WTC11 (cell line): ENCODE measurements around the gene HBE1. TPM values are rescaled to one million over a fixed set of nuclear protein-coding genes. Genes with fewer than 3 reads are reported as not detected.

ENCODE experiments used
- ATAC-seq: fragments of 200-7000 bp; cut with Tn5 transposase; 2 replicates; pipeline ENCODE4 v1.10.0; 2021; ENCODE audit warnings: mild to moderate bottlenecking, moderate library complexity
- CTCF ChIA-PET: fragments of 300-600 bp; sonication (Branson Sonifier 250); formaldehyde crosslinking; loops from one replicate; lab custom pipeline; 2021; ENCODE audit warnings: antibody characterized with exemption; lab: Charles Lee
- POLR2A ChIA-PET: fragments of 350-600 bp; sonication (Branson Sonifier 250); formaldehyde crosslinking; loops from one replicate; lab custom pipeline; 2021; ENCODE audit warnings: antibody characterized with exemption; lab: Charles Lee
- DNase-seq: peaks from one replicate; pipeline ENCODE4 v3.0.0; 2021; ENCODE audit warnings: low spot score
- H3K27ac Mint-ChIP-seq: 2 replicates; pipeline ENCODE4 v1.8.0; 2021; ENCODE audit warnings: mixed read lengths
- H3K27me3 Mint-ChIP-seq: 2 replicates; pipeline ENCODE4 v1.8.0; 2021; ENCODE audit warnings: low read depth, mild to moderate bottlenecking, moderate library complexity, mixed read lengths
- H3K36me3 Mint-ChIP-seq: 2 replicates; pipeline ENCODE4 v1.8.0; 2021; ENCODE audit warnings: mixed read lengths
- H3K4me1 Mint-ChIP-seq: 2 replicates; pipeline ENCODE4 v1.8.0; 2022; ENCODE audit warnings: mixed read lengths
- H3K4me3 Mint-ChIP-seq: 2 replicates; pipeline ENCODE4 v1.8.0; 2021; ENCODE audit warnings: mild to moderate bottlenecking, moderate library complexity, mixed read lengths
- H3K9me3 Mint-ChIP-seq: 2 replicates; pipeline ENCODE4 v1.8.0; 2021; ENCODE audit warnings: mixed read lengths
- ARID4B ChIP-seq: sonication (generic); formaldehyde crosslinking; IDR thresholded peaks from 2 replicates; pipeline ENCODE4 v1.8.0; 2023; ENCODE audit warnings: missing genetic modification reagents, mild to moderate bottlenecking, borderline replicate concordance
- ATF3 ChIP-seq: sonication (generic); formaldehyde crosslinking; conservative IDR thresholded peaks from 2 replicates; pipeline ENCODE4 v1.8.1; 2022; ENCODE audit warnings: mild to moderate bottlenecking, missing genetic modification reagents
- ATF6 ChIP-seq: sonication (generic); formaldehyde crosslinking; IDR thresholded peaks from 2 replicates; pipeline ENCODE4 v1.8.1; 2023; ENCODE audit warnings: mild to moderate bottlenecking, missing genetic modification reagents
- E2F1 ChIP-seq: sonication (generic); formaldehyde crosslinking; IDR thresholded peaks from 2 replicates; pipeline ENCODE4 v1.8.0; 2022; ENCODE audit warnings: mild to moderate bottlenecking, missing genetic modification reagents
- E2F5 ChIP-seq: sonication (generic); formaldehyde crosslinking; IDR thresholded peaks from 2 replicates; pipeline ENCODE4 v1.8.1; 2022; ENCODE audit warnings: mild to moderate bottlenecking, moderate library complexity, missing genetic modification reagents
- ESRRA ChIP-seq: sonication (generic); formaldehyde crosslinking; IDR thresholded peaks from 2 replicates; pipeline ENCODE4 v1.8.1; 2022; ENCODE audit warnings: mild to moderate bottlenecking, missing genetic modification reagents, borderline replicate concordance
- FOXP1 ChIP-seq: sonication (generic); formaldehyde crosslinking; IDR thresholded peaks from 2 replicates; pipeline ENCODE4 v1.8.0; 2022; ENCODE audit warnings: missing genetic modification reagents, mild to moderate bottlenecking, moderate library complexity, borderline replicate concordance
- GTF2I ChIP-seq: fragments of 250-450 bp; sonication (Bioruptor Pico); conservative IDR thresholded peaks from 2 replicates; pipeline ENCODE4 v1.4.0; 2021; ENCODE audit warnings: mild to moderate bottlenecking
- HMGA2 ChIP-seq: fragments of 250-450 bp; sonication (Bioruptor Pico); IDR thresholded peaks from 2 replicates; pipeline ENCODE4 v1.4.0; 2021; ENCODE audit warnings: mild to moderate bottlenecking, moderate library complexity
- HMGXB4 ChIP-seq: sonication (generic); formaldehyde crosslinking; IDR thresholded peaks from 2 replicates; pipeline ENCODE4 v1.8.1; 2023; ENCODE audit warnings: mild to moderate bottlenecking, moderate library complexity, missing genetic modification reagents
- JAZF1 ChIP-seq: fragments of 250-450 bp; sonication (Bioruptor Pico); IDR thresholded peaks from 2 replicates; pipeline ENCODE4 v1.9.0; 2021; ENCODE audit warnings: moderate library complexity, mild to moderate bottlenecking, inconsistent platforms
- JUN ChIP-seq: sonication (generic); formaldehyde crosslinking; IDR thresholded peaks from 2 replicates; pipeline ENCODE4 v1.8.0; 2023; ENCODE audit warnings: mild to moderate bottlenecking, missing genetic modification reagents
- NFE2L1 ChIP-seq: sonication (generic); formaldehyde crosslinking; IDR thresholded peaks from 2 replicates; pipeline ENCODE4 v1.8.1; 2023; ENCODE audit warnings: missing genetic modification reagents
- NR2C2 ChIP-seq: sonication (generic); formaldehyde crosslinking; IDR thresholded peaks from 2 replicates; pipeline ENCODE4 v1.8.0; 2022; ENCODE audit warnings: mild to moderate bottlenecking, missing genetic modification reagents
- SMAD4 ChIP-seq: sonication (generic); formaldehyde crosslinking; IDR thresholded peaks from 2 replicates; pipeline ENCODE4 v1.8.0; 2022; ENCODE audit warnings: mild to moderate bottlenecking, missing genetic modification reagents
- SOX15 ChIP-seq: fragments of 250-450 bp; sonication (Bioruptor Pico); IDR thresholded peaks from 2 replicates; pipeline ENCODE4 v1.9.0; 2021; ENCODE audit warnings: mild to moderate bottlenecking
- TCF7 ChIP-seq: sonication (generic); formaldehyde crosslinking; IDR thresholded peaks from 2 replicates; pipeline ENCODE4 v1.8.0; 2022; ENCODE audit warnings: mild to moderate bottlenecking, low read depth, missing genetic modification reagents, moderate library complexity
- ZBTB21 ChIP-seq: sonication (generic); formaldehyde crosslinking; IDR thresholded peaks from 2 replicates; pipeline ENCODE4 v1.8.1; 2023; ENCODE audit warnings: mild to moderate bottlenecking, missing genetic modification reagents, borderline replicate concordance
- ZBTB43 ChIP-seq: sonication (generic); formaldehyde crosslinking; IDR thresholded peaks from 2 replicates; pipeline ENCODE4 v1.8.1; 2023; ENCODE audit warnings: mild to moderate bottlenecking, missing genetic modification reagents
- ZNF138 ChIP-seq: sonication (generic); formaldehyde crosslinking; conservative IDR thresholded peaks from 2 replicates; pipeline ENCODE4 v1.8.1; 2022; ENCODE audit warnings: mild to moderate bottlenecking, moderate library complexity, missing genetic modification reagents
- ZNF232 ChIP-seq: sonication (generic); formaldehyde crosslinking; IDR thresholded peaks from 2 replicates; pipeline ENCODE4 v1.8.0; 2022; ENCODE audit warnings: mild to moderate bottlenecking, missing genetic modification reagents
- ZNF263 ChIP-seq: sonication (generic); formaldehyde crosslinking; IDR thresholded peaks from 2 replicates; pipeline ENCODE4 v1.8.1; 2022; ENCODE audit warnings: low read depth, mild to moderate bottlenecking, moderate library complexity, missing genetic modification reagents
- ZNF416 ChIP-seq: fragments of 250-450 bp; sonication (Bioruptor Pico); IDR thresholded peaks from 2 replicates; pipeline ENCODE4 v1.9.0; 2021; ENCODE audit warnings: mild to moderate bottlenecking, inconsistent platforms
- ZSCAN18 ChIP-seq: fragments of 250-450 bp; sonication (Bioruptor Pico); IDR thresholded peaks from 2 replicates; pipeline ENCODE4 v2.1.2; 2022; ENCODE audit warnings: mild to moderate bottlenecking, moderate library complexity
- total RNA-seq: library from RNA; stranded (reverse); gene quantifications from 3 replicates; pipeline ENCODE4 v1.2.3, GENCODE V29; 2021

The HBE1 gene
- total RNA-seq, 1 experiment from 2014 or later, result 3.1 TPM

GRCh38 chr11:5230266-5230665 is 39.5 kb downstream of the HBE1 start:
- Mint-ChIP-seq H3K36me3 (no peaks in the 10 kb centered on the region), H3K27ac (no peak overlapping the region), H3K27me3 (no peaks in the 10 kb centered on the region), H3K4me1 (no peaks in the 10 kb centered on the region), H3K9me3 (no peaks in the 10 kb centered on the region), H3K4me3 (no peak overlapping the region)
- no peak for DNase-seq
- POLR2A ChIA-PET, result no interaction called here
- CTCF ChIA-PET, result no interaction called here
- TF ChIP-seq ARID4B, result no peak
- TF ChIP-seq ZNF263, result no peak
- TF ChIP-seq TCF7 (CRISPR knock-in tag), result no peak
- no peak for TF ChIP-seq NR2C2 (CRISPR knock-in tag)
- TF ChIP-seq ZSCAN18 (CRISPR knock-in tag), result no peak
- TF ChIP-seq ZNF232, result no peak
- TF ChIP-seq ZBTB21 (CRISPR knock-in tag), result no peak
- no peak for TF ChIP-seq ESRRA (CRISPR knock-in tag)
- no peak for ATAC-seq

GRCh38 chr11:5229796-5230195 is 39.9 kb downstream of the HBE1 start:
- no peak overlapping the region for H3K4me3 Mint-ChIP-seq
- ChIA-PET CTCF (no interaction called here), POLR2A (no interaction called here)
- DNase-seq (no peak), ATAC-seq (no peak)
- H3K27me3 Mint-ChIP-seq, result no peaks in the 10 kb centered on the region
- no peaks in the 10 kb centered on the region for H3K4me1 Mint-ChIP-seq
- no peak overlapping the region for H3K27ac Mint-ChIP-seq
- TF ChIP-seq ZNF263 (no peak), ZBTB43 (CRISPR knock-in tag) (no peak), GTF2I (no peak), E2F5 (CRISPR knock-in tag) (no peak), HMGXB4 (CRISPR knock-in tag) (no peak), HMGA2 (CRISPR knock-in tag) (no peak), ZNF138 (CRISPR knock-in tag) (no peak), ATF3 (CRISPR knock-in tag) (no peak), SOX15 (CRISPR knock-in tag) (no peak), NFE2L1 (no peak), FOXP1 (CRISPR knock-in tag) (no peak), JAZF1 (CRISPR knock-in tag) (no peak), ATF6 (CRISPR knock-in tag) (no peak), ZBTB21 (CRISPR knock-in tag) (no peak), JUN (CRISPR knock-in tag) (no peak), E2F1 (CRISPR knock-in tag) (no peak), SMAD4 (CRISPR knock-in tag) (no peak), ZNF416 (no peak)
- H3K36me3 Mint-ChIP-seq, result no peaks in the 10 kb centered on the region
- H3K9me3 Mint-ChIP-seq, result no peaks in the 10 kb centered on the region
